Osteoblast (primary cell): ENCODE results near the gene MUSK. TPM values are rescaled to one million over a fixed set of nuclear protein-coding genes. Genes with fewer than 3 reads are reported as not detected.

ENCODE experiments used
- DNase-seq: peaks from one replicate; pipeline ENCODE4 v3.0.0; 2011; ENCODE audit warnings: low spot score, mixed read lengths; ENCODE audit not compliant: insufficient read length; ENCODE audit errors: missing footprints
- H2AFZ ChIP-seq: 2 replicates; pipeline ENCODE4 v1.6.0; 2011; ENCODE audit warnings: mild to moderate bottlenecking, low read length
- H3K27ac ChIP-seq: 2 replicates; pipeline ENCODE4 v1.5.1; 2011; ENCODE audit warnings: mild to moderate bottlenecking, low read depth, low read length, moderate library complexity
- H3K27me3 ChIP-seq: 2 replicates; pipeline ENCODE4 v1.6.0; 2012; ENCODE audit warnings: mild to moderate bottlenecking, control low read depth, inconsistent platforms, low read length, moderate library complexity; ENCODE audit not compliant: insufficient read depth
- H3K36me3 ChIP-seq: 2 replicates; pipeline ENCODE4 v1.5.1; 2011; ENCODE audit warnings: mild to moderate bottlenecking, low read length, control low read depth, moderate library complexity; ENCODE audit not compliant: insufficient read depth
- H3K4me1 ChIP-seq: 2 replicates; pipeline ENCODE4 v1.5.1; 2011; ENCODE audit warnings: mild to moderate bottlenecking, low read length, control low read depth, moderate library complexity; ENCODE audit not compliant: insufficient read depth
- H3K4me2 ChIP-seq: 2 replicates; pipeline ENCODE4 v1.6.0; 2011; ENCODE audit warnings: mild to moderate bottlenecking, low read length; ENCODE audit not compliant: insufficient read depth
- H3K4me3 ChIP-seq: fragments of 200-600 bp; sonication (generic); 3 replicates; pipeline ENCODE4 v1.5.1; 2012; ENCODE audit warnings: mild to moderate bottlenecking, low read length, inconsistent platforms; ENCODE audit not compliant: insufficient read depth
- H3K79me2 ChIP-seq: 2 replicates; pipeline ENCODE4 v1.6.0; 2012; ENCODE audit warnings: mild to moderate bottlenecking, low read length, control low read depth, inconsistent platforms; ENCODE audit not compliant: insufficient read depth
- H3K9me3 ChIP-seq: 2 replicates; pipeline ENCODE4 v1.5.1; 2011; ENCODE audit warnings: low read depth, low read length, control low read depth
- H4K20me1 ChIP-seq: 2 replicates; pipeline ENCODE4 v1.6.0; 2012; ENCODE audit warnings: mild to moderate bottlenecking, low read length, control low read depth; ENCODE audit not compliant: insufficient read depth
- CTCF ChIP-seq: IDR thresholded peaks from 2 replicates; pipeline ENCODE4 v1.5.1; 2011; ENCODE audit warnings: mild to moderate bottlenecking, low read depth, low read length, moderate library complexity; ENCODE audit errors: extremely low read depth
- total RNA-seq: library from RNA; depleted of rRNA; stranded (reverse); fragments of >200 nt; gene quantifications from 2 replicates; pipeline ENCODE4 v1.2.3, GENCODE V29; 2012

Gene MUSK
- total RNA-seq, 1 donor = under 0.01 TPM

- no peaks in the 10 kb centered on the region for H3K79me2 ChIP-seq
- no peak overlapping the region for H2AFZ ChIP-seq
- no peaks in the 10 kb centered on the region for H4K20me1 ChIP-seq
- no peak overlapping the region for H3K4me2 ChIP-seq
- no peak overlapping the region for H3K4me3 ChIP-seq
- no peaks in the 10 kb centered on the region for H3K4me1 ChIP-seq
- no peaks in the 10 kb centered on the region for H3K9me3 ChIP-seq
- no peak for TF ChIP-seq CTCF
- no peaks in the 10 kb centered on the region for H3K27me3 ChIP-seq
- H3K27ac ChIP-seq = no peak overlapping the region
- DNase-seq = no peak
- no peaks in the 10 kb centered on the region for H3K36me3 ChIP-seq
Measured at GRCh38 chr9:110728058-110728457, 59.5 kb downstream of the MUSK start.

GRCh38 chr9:110729641-110730040, 61.0 kb downstream of the MUSK start:
- H4K20me1 ChIP-seq = no peaks in the 10 kb centered on the region
- TF ChIP-seq CTCF = no peak
- H3K9me3 ChIP-seq = no peaks in the 10 kb centered on the region
- no peaks in the 10 kb centered on the region for H3K79me2 ChIP-seq
- no peak for DNase-seq
- H3K4me2 ChIP-seq = no peak overlapping the region
- H3K36me3 ChIP-seq = no peaks in the 10 kb centered on the region
- no peaks in the 10 kb centered on the region for H3K27me3 ChIP-seq
- no peak overlapping the region for H3K27ac ChIP-seq
- no peaks in the 10 kb centered on the region for H3K4me1 ChIP-seq
- H3K4me3 ChIP-seq = no peak overlapping the region
- H2AFZ ChIP-seq = no peak overlapping the region

- no peak for DNase-seq
- Histone ChIP-seq H4K20me1 (no peaks in the 10 kb centered on the region), H3K79me2 (no peaks in the 10 kb centered on the region), H3K4me3 (no peak overlapping the region), H2AFZ (no peak overlapping the region), H3K27ac (no peak overlapping the region), H3K27me3 (no peaks in the 10 kb centered on the region), H3K4me2 (no peak overlapping the region), H3K4me1 (no peaks in the 10 kb centered on the region), H3K36me3 (no peaks in the 10 kb centered on the region), H3K9me3 (no peaks in the 10 kb centered on the region)
- TF ChIP-seq CTCF = no peak
Measured at GRCh38 chr9:110731437-110732028, 62.9 kb downstream of the MUSK start.

- DNase-seq = no peak
- no peak overlapping the region for H3K4me2 ChIP-seq
Measured at GRCh38 chr9:110738982-110739381, 70.4 kb downstream of the MUSK start.

More at GRCh38 chr9:110738982-110739381, 70.4 kb downstream of the MUSK start:
- no peaks in the 10 kb centered on the region for H3K9me3 ChIP-seq
- TF ChIP-seq CTCF = no peak
- peak overlapping the region; percentile 9 for H3K27ac ChIP-seq
- no peak overlapping the region for H2AFZ ChIP-seq
- H4K20me1 ChIP-seq = no peaks in the 10 kb centered on the region
- H3K27me3 ChIP-seq = no peaks in the 10 kb centered on the region
- no peak overlapping the region for H3K4me3 ChIP-seq
- H3K79me2 ChIP-seq = no peaks in the 10 kb centered on the region
- H3K36me3 ChIP-seq = no peaks in the 10 kb centered on the region
- peaks cover 28% of the 10 kb centered on the region for H3K4me1 ChIP-seq
